ENCODE data around the gene RNF130.

RNF130 gene

GRCh38 chr5:179915406-179915935 lies 156.1 kb downstream of the RNF130 start:
- no peak for DNase-seq (ENCODE audit: low spot score)

GRCh38 chr5:179914032-179914755 lies 157.4 kb downstream of the RNF130 start:
- DNase-seq (ENCODE audit: low spot score): no peak

GRCh38 chr5:179913461-179913860 lies 158.1 kb downstream of the RNF130 start:
- DNase-seq (ENCODE audit: low spot score): no peak

GRCh38 chr5:179912951-179913350 lies 158.6 kb downstream of the RNF130 start:
- no peak for DNase-seq (ENCODE audit: low spot score)

- no peak for DNase-seq (ENCODE audit: low spot score)
Measured at GRCh38 chr5:179912386-179912785, 159.2 kb downstream of the RNF130 start.

GRCh38 chr5:179909224-179909623 lies 162.3 kb downstream of the RNF130 start:
- DNase-seq (ENCODE audit: low spot score): no peak

- no peak for DNase-seq (ENCODE audit: low spot score)
Measured at GRCh38 chr5:179908528-179908927, 163.0 kb downstream of the RNF130 start.

- peak; percentile 79 for DNase-seq (ENCODE audit: low spot score)
Measured at GRCh38 chr5:179907556-179908324, 163.8 kb downstream of the RNF130 start, which contains the start of gene TBC1D9B. TSS of gene TBC1D9B (minus strand) at chr5:179907897. CDS start at chr5:179907821, 76 bp downstream.

GRCh38 chr5:179906795-179907555 lies 164.6 kb downstream of the RNF130 start:
- peak; percentile 17 for DNase-seq (ENCODE audit: low spot score)

GRCh38 chr5:179906294-179906794 lies 165.2 kb downstream of the RNF130 start:
- no peak for DNase-seq (ENCODE audit: low spot score)

GRCh38 chr5:179905161-179905560 lies 166.4 kb downstream of the RNF130 start:
- DNase-seq (ENCODE audit: low spot score): no peak
